Right renal pelvis (tissue), 4 donors: ENCODE results near the gene SLC25A13. TPM values are rescaled to one million over a fixed set of nuclear protein-coding genes. Genes with fewer than 3 reads are reported as not detected.

Experiments used
- DNase-seq, 4 donors: peaks; one replicate each; pipeline ENCODE4 v3.0.0-alpha.2; 2013; ENCODE audit warnings: low read depth in 4 of 4, low spot score in 3 of 4, missing footprints in 1 of 4
- polyA plus RNA-seq, 4 donors: library from polyadenylated mRNA; unstranded; fragments of 120-200 nt; gene quantifications; one replicate each; pipeline ENCODE4 v1.2.1, GENCODE V29; 2013; ENCODE audit not compliant: insufficient read length in 4 of 4

The SLC25A13 gene
- polyA plus RNA-seq, 4 donors, result 40.8 to 44.6 (median 41.3) TPM

DNA sequence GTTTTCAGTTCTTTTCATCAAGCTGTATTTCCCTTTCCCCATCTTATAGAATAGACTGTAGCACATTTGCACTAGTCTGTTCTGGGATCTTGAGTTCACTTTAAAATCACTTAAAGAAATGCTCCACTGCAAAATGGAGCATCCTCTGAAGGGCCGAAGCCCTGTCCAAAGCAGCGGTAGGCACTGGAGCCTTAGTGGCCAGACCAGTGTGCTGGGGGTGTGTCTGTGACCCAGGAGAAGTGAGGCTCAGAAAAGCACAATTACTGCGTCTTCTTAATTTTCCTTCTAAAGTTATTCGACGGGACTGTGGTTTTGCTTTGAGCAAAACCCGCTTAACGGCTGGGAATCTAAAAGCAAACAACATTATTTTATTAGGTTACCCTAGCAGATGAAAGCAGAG is 205.7 kb downstream of the SLC25A13 start:
- no peak for DNase-seq

DNA sequence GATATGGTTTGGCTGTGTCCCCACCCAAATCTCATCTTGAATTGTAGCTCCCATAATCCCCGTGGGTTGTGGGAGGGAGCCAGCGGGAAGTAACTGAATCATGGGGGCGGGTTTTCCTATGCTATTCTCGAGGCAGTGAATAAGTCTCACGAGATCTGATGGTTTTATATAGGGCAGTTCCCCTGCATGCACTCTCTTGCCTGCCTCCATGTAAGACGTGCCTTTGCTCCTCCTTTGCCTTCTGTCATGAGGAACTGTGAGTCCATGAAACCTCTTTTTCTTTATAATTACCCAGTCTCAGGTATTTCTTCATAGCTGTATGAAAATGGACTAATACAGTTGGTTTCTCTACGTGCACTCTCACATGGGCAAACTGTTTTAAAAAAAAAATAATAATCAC is 207.7 kb downstream of the SLC25A13 start:
- no peak for DNase-seq

DNA sequence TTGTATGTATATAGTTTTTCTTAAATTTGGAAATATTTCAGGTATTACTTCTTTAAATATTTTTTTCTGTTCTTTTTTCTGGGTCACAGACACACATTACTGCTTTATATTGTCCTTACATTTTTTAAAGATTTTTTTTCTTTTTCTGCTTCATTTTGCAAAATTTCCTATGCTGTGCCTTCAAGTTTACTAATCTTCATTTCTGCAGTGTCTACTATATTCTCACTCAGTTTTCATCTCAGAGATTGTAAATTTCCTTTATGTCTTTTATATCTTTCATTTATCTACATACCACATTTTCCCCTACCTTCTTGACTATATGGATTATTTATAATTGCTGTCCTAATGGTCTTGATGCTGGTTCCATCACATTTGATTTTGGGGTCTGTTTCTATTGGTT is 210.5 kb downstream of the SLC25A13 start:
- DNase-seq, result no peak

- no peak for DNase-seq
Measured at GRCh38 chr7:96104984-96105383, 216.9 kb downstream of the SLC25A13 start.

GRCh38 chr7:96102096-96102811 is 219.6 kb downstream of the SLC25A13 start:
- no peak for DNase-seq

DNA sequence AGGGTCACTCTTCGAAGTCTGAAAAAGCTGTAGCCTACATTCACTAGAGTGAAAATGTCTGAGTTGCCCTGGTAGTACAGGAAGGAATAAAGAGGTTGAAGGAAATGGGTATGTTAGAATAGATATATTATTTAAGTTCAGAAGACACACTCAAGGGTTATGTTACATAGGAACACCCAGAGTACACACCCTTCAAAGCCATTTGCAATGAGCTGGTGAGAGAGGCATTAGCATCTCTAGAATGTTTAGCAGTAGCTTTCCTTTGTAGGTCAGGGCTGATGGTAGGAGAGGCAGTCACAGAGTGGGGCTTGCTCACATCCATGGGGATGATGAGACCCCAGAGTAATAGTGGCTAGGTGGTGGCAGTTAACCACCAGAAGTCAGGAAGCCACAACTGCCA is 221.2 kb downstream of the SLC25A13 start:
- no peak for DNase-seq

- no peak for DNase-seq
Measured at GRCh38 chr7:96097835-96098234, 224.1 kb downstream of the SLC25A13 start.

DNA sequence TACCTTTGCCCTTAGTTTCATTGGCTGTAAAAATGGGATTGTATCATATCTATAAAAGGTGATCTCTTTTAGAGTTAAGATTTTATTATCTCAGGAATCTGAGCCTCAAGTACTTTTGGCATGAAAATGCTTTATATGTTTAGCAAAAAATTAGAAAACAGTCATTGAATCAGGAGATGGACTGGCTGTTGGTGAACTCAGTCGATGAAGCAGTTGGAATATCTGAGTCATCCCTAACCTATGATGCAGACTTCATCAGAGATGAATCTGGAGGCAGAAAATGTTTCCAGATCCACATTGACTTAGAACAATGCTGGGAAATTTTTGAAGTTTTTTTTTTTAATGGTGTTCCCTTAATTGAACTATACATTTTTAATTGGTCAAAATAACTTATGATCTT is 228.5 kb downstream of the SLC25A13 start:
- DNase-seq, result no peak

- no peak for DNase-seq
Measured at GRCh38 chr7:96090756-96091155, 231.1 kb downstream of the SLC25A13 start.

- DNase-seq, result no peak
Measured at GRCh38 chr7:96089511-96089910, 232.4 kb downstream of the SLC25A13 start.

- DNase-seq, result no peak
Measured at GRCh38 chr7:96088579-96088978, 233.3 kb downstream of the SLC25A13 start.

DNA sequence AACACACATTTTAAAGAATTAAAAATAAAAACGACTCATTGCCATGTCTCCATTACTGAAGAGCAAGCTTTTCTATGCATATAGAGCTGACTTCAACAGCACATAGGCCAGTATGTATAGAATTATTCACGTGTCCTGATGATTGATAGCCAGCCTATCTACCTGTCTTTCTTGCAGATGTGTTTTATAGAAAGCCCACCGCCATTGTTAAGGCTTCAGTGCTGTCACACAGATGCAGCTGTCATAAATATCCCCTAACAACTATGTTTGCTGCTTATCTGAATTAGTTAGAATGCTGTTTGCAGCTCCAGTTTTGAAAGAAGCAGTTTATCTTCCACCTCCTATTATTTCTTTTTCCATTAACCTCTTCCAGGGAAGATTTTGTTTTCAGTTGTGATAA is 235.9 kb downstream of the SLC25A13 start:
- DNase-seq, result no peak

- no peak for DNase-seq
Measured at GRCh38 chr7:96084881-96085553, 236.9 kb downstream of the SLC25A13 start.

DNA sequence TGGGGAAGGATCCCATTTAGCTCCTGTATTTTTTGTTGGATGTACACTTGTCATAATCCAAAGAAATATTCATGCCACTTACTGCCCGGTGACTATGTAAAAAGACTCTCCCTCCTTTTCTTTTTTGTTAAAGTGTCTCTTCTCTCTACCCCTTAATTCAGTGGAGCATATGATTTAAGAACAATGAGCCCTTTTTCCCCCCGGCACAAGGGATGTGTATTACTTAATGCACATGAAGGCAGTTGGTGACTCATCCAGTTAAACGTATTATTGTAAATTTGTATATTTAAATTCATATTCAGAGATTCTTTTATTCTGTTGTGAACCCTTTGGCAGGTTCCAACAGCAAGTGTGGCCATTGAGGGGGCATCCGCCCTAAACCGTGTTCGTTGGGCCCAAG is 241.9 kb downstream of the SLC25A13 start:
- no peak for DNase-seq

- DNase-seq, result peak in 1 of 4 donors; percentile 7
Measured at GRCh38 chr7:96076350-96076707, 245.6 kb downstream of the SLC25A13 start.

DNA sequence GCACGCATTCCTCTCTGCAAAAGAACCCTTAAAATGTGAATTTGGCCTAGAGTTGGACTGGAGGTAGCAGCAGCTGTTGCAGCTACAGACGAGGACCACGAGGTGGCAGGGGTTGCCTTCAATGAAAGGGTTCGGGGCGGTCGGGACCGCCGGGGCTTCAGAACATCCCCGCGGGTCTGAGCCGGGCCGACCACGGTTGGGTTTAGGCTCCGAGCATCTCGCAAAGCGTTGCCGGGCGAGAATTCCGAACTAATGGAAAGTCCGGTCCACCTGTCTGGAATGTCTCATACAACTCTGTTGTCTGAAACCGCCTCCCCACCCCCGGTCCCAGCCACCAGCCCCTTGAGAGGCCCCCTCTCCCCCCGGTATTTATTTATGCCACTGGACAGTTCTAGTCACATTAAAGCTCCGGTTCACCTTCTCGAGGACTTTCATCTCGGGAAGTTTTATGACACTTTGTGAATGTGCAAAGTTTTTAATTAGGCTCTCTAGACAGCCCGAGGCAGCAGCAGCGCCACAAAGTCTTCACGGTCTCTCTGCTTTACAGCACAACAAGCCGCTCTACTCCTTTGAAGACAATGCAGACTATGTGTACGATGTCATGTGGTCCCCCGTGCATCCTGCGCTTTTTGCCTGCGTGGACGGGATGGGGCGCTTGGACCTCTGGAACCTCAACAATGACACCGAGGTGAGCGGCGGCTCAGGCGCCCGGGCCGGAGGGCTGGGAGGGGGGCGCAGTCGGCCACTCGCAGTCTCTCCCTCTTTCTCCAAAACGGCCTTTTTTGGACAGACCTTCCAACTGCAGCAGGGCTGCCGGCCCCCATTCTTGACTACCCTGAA is 246.2 kb downstream of the SLC25A13 start:
- peak in 3 of 4 donors; percentile 23 to 48 (median 29) for DNase-seq

DNA sequence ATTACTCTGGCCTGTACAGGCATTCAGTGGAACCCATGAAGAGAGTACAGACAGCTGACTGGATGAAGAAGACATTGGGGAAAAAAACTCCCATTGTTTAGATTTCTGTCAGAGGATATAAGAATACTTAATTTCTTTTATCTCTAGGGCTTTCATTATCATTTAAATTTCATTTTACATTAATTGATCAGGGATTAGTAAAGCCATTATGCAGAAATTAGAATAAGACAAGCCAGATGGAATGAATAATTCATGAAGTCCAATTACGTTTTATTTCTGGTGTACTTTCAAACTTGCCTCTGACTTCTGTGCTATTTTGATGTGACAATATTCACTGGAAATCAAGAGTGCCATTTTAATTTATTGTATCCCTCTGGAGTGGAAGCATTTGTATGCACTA is 247.0 kb downstream of the SLC25A13 start:
- DNase-seq, result no peak
